ENCODE data around the gene FRMD1. TPM values are rescaled to one million over a fixed set of nuclear protein-coding genes. Genes with fewer than 3 reads are reported as not detected.

Gene FRMD1
- total and polyA plus RNA-seq, 10 of the 15 experiments (the other 5 are each of a cell fraction or from before 2014, with no cell fraction given): not detected

- ChIA-PET SMC1A (ENCODE audit: uncharacterized antibody, unreplicated experiment) (no interaction called here), CTCF (no interaction called here), POLR2A (no interaction called here), RAD21 (ENCODE audit: unreplicated experiment) (no interaction called here)
- H4K20me1 ChIP-seq (ENCODE audit: control insufficient read depth, insufficient read depth): no peaks in the 10 kb centered on the region
- no peak overlapping the region for H3K27ac ChIP-seq (ENCODE audit: control insufficient read depth, insufficient read depth)
- intact Hi-C loops (cut with micrococcal nuclease; ENCODE audit: unreplicated experiment): no loop called here
- ATAC-seq (no peak), DNase-seq (ENCODE audit: low read depth, low spot score) (no peak), FAIRE-seq (no peak)
- no peaks in the 10 kb centered on the region for H3K4me1 ChIP-seq (ENCODE audit: control insufficient read depth, insufficient read depth, low read length)
- no TSS peak for BruUV-seq (replicated peaks)
- WGBS (ENCODE audit: insufficient coverage, insufficient replicate concordance, low lambda C conversion rate, missing lambda C conversion rate): 50% methylated on average over 17 of the region's 17 CpGs
- H3K36me3 ChIP-seq (ENCODE audit: control insufficient read depth in 2 of 2, insufficient read depth in 2 of 2, low read length in 1 of 2): no peaks in the 10 kb centered on the region
- H3K4me2 ChIP-seq (ENCODE audit: control insufficient read depth, insufficient read depth): no peak overlapping the region
- no peaks in the 10 kb centered on the region for H3K27me3 ChIP-seq (replicated peaks in 1 of 2; ENCODE audit: control insufficient read depth in 2 of 2, insufficient read depth in 2 of 2, low read length in 1 of 2)
- in situ Hi-C loops (cut with MboI): no loop called here
- H3K4me3 ChIP-seq: no peak overlapping the region
- TF ChIP-seq MXI1 (IDR thresholded peaks at IDR 0.05; ENCODE audit: low read depth, low read length) (no peak), NFYA (IDR thresholded peaks at IDR 0.05; ENCODE audit: borderline replicate concordance, low read depth, low read length) (no peak), POU2F2 (IDR thresholded peaks at IDR 0.05; ENCODE audit: borderline replicate concordance, low read depth, low read length) (no peak), LARP7 (IDR thresholded peaks at IDR 0.05) (no peak), SMC3 (IDR thresholded peaks at IDR 0.05; ENCODE audit: borderline replicate concordance, low read length) (no peak), HDAC2 (IDR thresholded peaks at IDR 0.05) (no peak), HSF1 (IDR thresholded peaks at IDR 0.05; ENCODE audit: low read depth, low read length) (no peak), POLR2A (IDR thresholded peaks at IDR 0.05; ENCODE audit: low read depth, low read length) (no peak), SIN3A (IDR thresholded peaks at IDR 0.05; ENCODE audit: low read depth, low read length) (no peak), ZBED1 (IDR thresholded peaks at IDR 0.05; ENCODE audit: borderline replicate concordance) (no peak), NR2C2 (IDR thresholded peaks at IDR 0.05; ENCODE audit: borderline replicate concordance, control insufficient read depth, insufficient read length, low read depth) (no peak), ZBTB4 (CRISPR knock-in tag; IDR thresholded peaks at IDR 0.05) (no peak), PKNOX1 (IDR thresholded peaks at IDR 0.05) (no peak), RBBP5 (conservative IDR thresholded peaks at IDR 0.05) (no peak)
- H3K9me3 ChIP-seq (replicated peaks; ENCODE audit: control insufficient read depth, insufficient read depth, low read length): no peaks in the 10 kb centered on the region; the same call in 2 of the 3 replicates
- H3K79me2 ChIP-seq (ENCODE audit: control insufficient read depth, insufficient read depth, low read length): no peaks in the 10 kb centered on the region
- no peak overlapping the region for H3K9ac ChIP-seq (ENCODE audit: control insufficient read depth, insufficient read depth, low read length)
- no peak overlapping the region for H2AFZ ChIP-seq (ENCODE audit: control insufficient read depth, low read depth, low read length)
Measured at GRCh38 chr6:168043193-168043847, 35.7 kb downstream of the FRMD1 start.
